ENCODE results near the gene TSPAN11.

TSPAN11 gene

GRCh38 chr12:31015215-31015614 lies 88.7 kb downstream of the TSPAN11 start:
- TF ChIP-seq PATZ1 (CRISPR knock-in tag; IDR thresholded peaks at IDR 0.05; ENCODE audit: borderline replicate concordance) (no peak), RARB (CRISPR knock-in tag; IDR thresholded peaks at IDR 0.05) (no peak), ESRRG (CRISPR knock-in tag; IDR thresholded peaks at IDR 0.05) (no peak), ZNF565 (CRISPR knock-in tag; conservative IDR thresholded peaks at IDR 0.05; ENCODE audit: low read depth) (no peak), ZFP30 (CRISPR knock-in tag; IDR thresholded peaks at IDR 0.05) (no peak), SNAI2 (CRISPR knock-in tag; IDR thresholded peaks at IDR 0.05) (no peak), BACH2 (CRISPR knock-in tag; IDR thresholded peaks at IDR 0.05; ENCODE audit: borderline replicate concordance) (no peak)
- no peak for ATAC-seq

- ATAC-seq: no peak
- TF ChIP-seq TOX (CRISPR knock-in tag; IDR thresholded peaks at IDR 0.05; ENCODE audit: borderline replicate concordance): no peak
- TF ChIP-seq BACH2 (CRISPR knock-in tag; IDR thresholded peaks at IDR 0.05; ENCODE audit: borderline replicate concordance): no peak
- TF ChIP-seq PATZ1 (CRISPR knock-in tag; IDR thresholded peaks at IDR 0.05; ENCODE audit: borderline replicate concordance): no peak
- TF ChIP-seq ISL1 (CRISPR knock-in tag; IDR thresholded peaks at IDR 0.05): no peak
- no peak for TF ChIP-seq CREB5 (CRISPR knock-in tag; IDR thresholded peaks at IDR 0.05; ENCODE audit: low read depth)
- TF ChIP-seq POU6F1 (CRISPR knock-in tag; IDR thresholded peaks at IDR 0.05; ENCODE audit: borderline replicate concordance, low read depth): no peak
- TF ChIP-seq ESRRG (CRISPR knock-in tag; IDR thresholded peaks at IDR 0.05): no peak
- TF ChIP-seq ZFP30 (CRISPR knock-in tag; IDR thresholded peaks at IDR 0.05): no peak
- TF ChIP-seq CSDC2 (CRISPR knock-in tag; IDR thresholded peaks at IDR 0.05): no peak
- TF ChIP-seq, protein P1, sequence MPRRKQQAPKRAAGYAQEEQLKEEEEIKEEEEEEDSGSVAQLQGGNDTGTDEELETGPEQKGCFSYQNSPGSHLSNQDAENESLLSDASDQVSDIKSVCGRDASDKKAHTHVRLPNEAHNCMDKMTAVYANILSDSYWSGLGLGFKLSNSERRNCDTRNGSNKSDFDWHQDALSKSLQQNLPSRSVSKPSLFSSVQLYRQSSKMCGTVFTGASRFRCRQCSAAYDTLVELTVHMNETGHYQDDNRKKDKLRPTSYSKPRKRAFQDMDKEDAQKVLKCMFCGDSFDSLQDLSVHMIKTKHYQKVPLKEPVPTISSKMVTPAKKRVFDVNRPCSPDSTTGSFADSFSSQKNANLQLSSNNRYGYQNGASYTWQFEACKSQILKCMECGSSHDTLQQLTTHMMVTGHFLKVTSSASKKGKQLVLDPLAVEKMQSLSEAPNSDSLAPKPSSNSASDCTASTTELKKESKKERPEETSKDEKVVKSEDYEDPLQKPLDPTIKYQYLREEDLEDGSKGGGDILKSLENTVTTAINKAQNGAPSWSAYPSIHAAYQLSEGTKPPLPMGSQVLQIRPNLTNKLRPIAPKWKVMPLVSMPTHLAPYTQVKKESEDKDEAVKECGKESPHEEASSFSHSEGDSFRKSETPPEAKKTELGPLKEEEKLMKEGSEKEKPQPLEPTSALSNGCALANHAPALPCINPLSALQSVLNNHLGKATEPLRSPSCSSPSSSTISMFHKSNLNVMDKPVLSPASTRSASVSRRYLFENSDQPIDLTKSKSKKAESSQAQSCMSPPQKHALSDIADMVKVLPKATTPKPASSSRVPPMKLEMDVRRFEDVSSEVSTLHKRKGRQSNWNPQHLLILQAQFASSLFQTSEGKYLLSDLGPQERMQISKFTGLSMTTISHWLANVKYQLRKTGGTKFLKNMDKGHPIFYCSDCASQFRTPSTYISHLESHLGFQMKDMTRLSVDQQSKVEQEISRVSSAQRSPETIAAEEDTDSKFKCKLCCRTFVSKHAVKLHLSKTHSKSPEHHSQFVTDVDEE (CRISPR knock-in tag; IDR thresholded peaks at IDR 0.05): no peak
- no peak for TF ChIP-seq GLIS3 (CRISPR knock-in tag; IDR thresholded peaks at IDR 0.05)
- TF ChIP-seq ZNF565 (CRISPR knock-in tag; conservative IDR thresholded peaks at IDR 0.05; ENCODE audit: low read depth): no peak
Observed at GRCh38 chr12:31016057-31016456, 89.5 kb downstream of the TSPAN11 start.

- no peak for ATAC-seq
- no peak for TF ChIP-seq BACH2 (CRISPR knock-in tag; IDR thresholded peaks at IDR 0.05; ENCODE audit: borderline replicate concordance)
- TF ChIP-seq TCF4 (CRISPR knock-in tag; IDR thresholded peaks at IDR 0.05; ENCODE audit: borderline replicate concordance): no peak
- TF ChIP-seq PATZ1 (CRISPR knock-in tag; IDR thresholded peaks at IDR 0.05; ENCODE audit: borderline replicate concordance): no peak
- TF ChIP-seq CSDC2 (CRISPR knock-in tag; IDR thresholded peaks at IDR 0.05): no peak
- TF ChIP-seq ZFP30 (CRISPR knock-in tag; IDR thresholded peaks at IDR 0.05): no peak
- TF ChIP-seq, protein P1 (CRISPR knock-in tag; IDR thresholded peaks at IDR 0.05): no peak
- TF ChIP-seq ZNF70 (CRISPR knock-in tag; IDR thresholded peaks at IDR 0.05): no peak
- no peak for TF ChIP-seq ARNTL (CRISPR knock-in tag; IDR thresholded peaks at IDR 0.05; ENCODE audit: borderline replicate concordance, low read depth)
- TF ChIP-seq, protein P2, sequence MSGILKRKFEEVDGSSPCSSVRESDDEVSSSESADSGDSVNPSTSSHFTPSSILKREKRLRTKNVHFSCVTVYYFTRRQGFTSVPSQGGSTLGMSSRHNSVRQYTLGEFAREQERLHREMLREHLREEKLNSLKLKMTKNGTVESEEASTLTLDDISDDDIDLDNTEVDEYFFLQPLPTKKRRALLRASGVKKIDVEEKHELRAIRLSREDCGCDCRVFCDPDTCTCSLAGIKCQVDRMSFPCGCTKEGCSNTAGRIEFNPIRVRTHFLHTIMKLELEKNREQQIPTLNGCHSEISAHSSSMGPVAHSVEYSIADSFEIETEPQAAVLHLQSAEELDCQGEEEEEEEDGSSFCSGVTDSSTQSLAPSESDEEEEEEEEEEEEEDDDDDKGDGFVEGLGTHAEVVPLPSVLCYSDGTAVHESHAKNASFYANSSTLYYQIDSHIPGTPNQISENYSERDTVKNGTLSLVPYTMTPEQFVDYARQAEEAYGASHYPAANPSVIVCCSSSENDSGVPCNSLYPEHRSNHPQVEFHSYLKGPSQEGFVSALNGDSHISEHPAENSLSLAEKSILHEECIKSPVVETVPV (CRISPR knock-in tag; IDR thresholded peaks at IDR 0.05): no peak
- no peak for TF ChIP-seq ZC3H10 (CRISPR knock-in tag; IDR thresholded peaks at IDR 0.05)
- no peak for TF ChIP-seq ISL1 (CRISPR knock-in tag; IDR thresholded peaks at IDR 0.05)
Observed at GRCh38 chr12:31017535-31017934, 91.0 kb downstream of the TSPAN11 start.

All from SK-N-SH treated with all-trans-retinoic acid at 6 μM for 48 hours (cell line).